SK-N-MC (cell line): ENCODE results near the gene ANKRD44.

Source experiments
- EZH2 ChIP-seq: fragments of 200-600 bp; sonication (generic); IDR thresholded peaks from one replicate; pipeline ENCODE4 v1.6.1; 2017; ENCODE audit warnings: antibody characterized with exemption
- FOXP2 ChIP-seq: optimal IDR thresholded peaks from 2 replicates; pipeline ENCODE3; 2011; ENCODE audit warnings: mild to moderate bottlenecking, moderate library complexity; ENCODE audit not compliant: insufficient read depth; ENCODE audit errors: extremely low read length, control extremely low read depth

DNA sequence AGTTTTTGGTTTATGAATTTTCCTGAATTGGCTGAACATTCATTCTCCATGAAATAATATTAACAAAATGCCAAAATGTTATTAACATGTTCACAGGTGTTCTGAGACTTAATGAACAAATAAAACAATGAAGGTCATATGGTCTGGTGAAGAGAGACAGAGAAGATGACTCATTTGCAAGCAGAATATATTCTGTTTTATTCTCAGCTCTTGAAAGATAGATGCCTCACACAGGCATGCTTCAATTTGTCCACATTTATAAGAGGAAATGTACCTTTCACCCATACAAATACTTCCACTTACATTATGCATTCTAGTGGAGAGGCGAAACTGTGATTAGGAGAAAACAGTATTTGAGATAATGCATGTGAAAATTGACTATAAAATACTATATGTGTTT, 308.7 kb downstream of the ANKRD44 start:
- TF ChIP-seq EZH2: no peak
- no peak for TF ChIP-seq FOXP2
